ENCODE data around the gene HIVEP2. TPM values are rescaled to one million over a fixed set of nuclear protein-coding genes. Genes with fewer than 3 reads are reported as not detected.

The HIVEP2 gene
- total RNA-seq, 3 donors from 2014 or later (not counting 1 experiment from before 2014, with no cell fraction given): 14.6 to 21.6 (median 18.7) TPM

GRCh38 chr6:142946924-142947713 lies 2.1 kb upstream of the HIVEP2 start:
- Histone ChIP-seq H3K4me3 (ENCODE audit: low read length) (peak overlapping the region; percentile 93), H3K27ac (ENCODE audit: low read length) (peak overlapping the region; percentile 95), H3K4me1 (ENCODE audit: control insufficient read depth, insufficient read depth, low read length) (peaks cover 15% of the 10 kb centered on the region), H3K9me3 (ENCODE audit: control insufficient read depth, insufficient read depth, low read length) (no peaks in the 10 kb centered on the region), H3K27me3 (ENCODE audit: control insufficient read depth, insufficient read depth, low read length) (no peaks in the 10 kb centered on the region), H3K36me3 (ENCODE audit: control insufficient read depth, insufficient read depth, low read length) (no peaks in the 10 kb centered on the region)
- peak; percentile 89 to 92 for DNase-seq
- H3K9me3 Mint-ChIP-seq: no peaks in the 10 kb centered on the region
- peak overlapping the region; percentile 99 for H3K27ac Mint-ChIP-seq
- no peak for TF ChIP-seq CTCF (IDR thresholded peaks at IDR 0.05)
- no peaks in the 10 kb centered on the region for H3K27me3 Mint-ChIP-seq (ENCODE audit: low read depth in 2 of 2)
- no peaks in the 10 kb centered on the region for H3K36me3 Mint-ChIP-seq
- peak; percentile 54 to 76 (median 61) for ATAC-seq
- intact Hi-C loops (cut with micrococcal nuclease): loop anchor here (1.0 to 10.0 kb wide), 5 partner anchors 34 to 1408 kb away; no protein-coding TSS in a partner anchor
- H3K4me1 Mint-ChIP-seq: peaks cover 33 to 34% of the 10 kb centered on the region in 2 donors
- WGBS (ENCODE audit: insufficient coverage): under 1% methylated on average over 77 of the region's 77 CpGs
- peak overlapping the region; percentile 91 for H3K4me3 Mint-ChIP-seq

- Histone ChIP-seq H3K27ac (ENCODE audit: low read length) (peak overlapping the region; percentile 95), H3K9me3 (ENCODE audit: control insufficient read depth, insufficient read depth, low read length) (no peaks in the 10 kb centered on the region), H3K36me3 (ENCODE audit: control insufficient read depth, insufficient read depth, low read length) (no peaks in the 10 kb centered on the region), H3K4me1 (ENCODE audit: control insufficient read depth, insufficient read depth, low read length) (peaks cover 15% of the 10 kb centered on the region), H3K27me3 (ENCODE audit: control insufficient read depth, insufficient read depth, low read length) (no peaks in the 10 kb centered on the region), H3K4me3 (ENCODE audit: low read length) (peak overlapping the region; percentile 93)
- H3K4me3 Mint-ChIP-seq: peak overlapping the region; percentile 91
- ATAC-seq (peak; percentile 40 to 65 (median 52)), DNase-seq (peak; percentile 84 to 97)
- intact Hi-C loops (cut with micrococcal nuclease): loop anchor here (10.0 kb wide), 3 partner anchors 108 to 1408 kb away; no protein-coding TSS in a partner anchor
- no peaks in the 10 kb centered on the region for H3K9me3 Mint-ChIP-seq
- no peaks in the 10 kb centered on the region for H3K36me3 Mint-ChIP-seq
- H3K4me1 Mint-ChIP-seq: peaks cover 40 to 41% of the 10 kb centered on the region in 2 donors
- TF ChIP-seq CTCF (IDR thresholded peaks at IDR 0.05): no peak
- under 1% methylated on average over 61 of the region's 62 CpGs for WGBS (ENCODE audit: insufficient coverage)
- H3K27ac Mint-ChIP-seq: peak overlapping the region; percentile 99
- H3K27me3 Mint-ChIP-seq (ENCODE audit: low read depth in 2 of 2): no peaks in the 10 kb centered on the region
Observed at GRCh38 chr6:142946181-142946923, 1.4 kb upstream of the HIVEP2 start.

GRCh38 chr6:142945446-142946180 lies 637 bp upstream of the HIVEP2 start:
- peak overlapping the region; percentile 93 for H3K4me3 ChIP-seq (ENCODE audit: low read length)
- Mint-ChIP-seq H3K36me3 (no peaks in the 10 kb centered on the region), H3K27ac (peak overlapping the region; percentile 99), H3K4me3 (peak overlapping the region; percentile 98), H3K4me1 (peaks cover 40 to 46% of the 10 kb centered on the region in 2 donors), H3K27me3 (ENCODE audit: low read depth in 2 of 2) (no peaks in the 10 kb centered on the region), H3K9me3 (no peaks in the 10 kb centered on the region)
- under 1% methylated on average over 75 of the region's 75 CpGs for whole genome bisulfite sequencing (ENCODE audit: insufficient coverage)
- peaks cover 15% of the 10 kb centered on the region for H3K4me1 ChIP-seq (ENCODE audit: control insufficient read depth, insufficient read depth, low read length)
- ATAC-seq (peak; percentile 1 to 3 (median 2)), DNase-seq (peak; percentile 56 to 86)
- intact Hi-C loops (cut with micrococcal nuclease): loop anchor here (10.0 kb wide), 3 partner anchors 109 to 1409 kb away; no protein-coding TSS in a partner anchor
- H3K9me3 ChIP-seq (ENCODE audit: control insufficient read depth, insufficient read depth, low read length): no peaks in the 10 kb centered on the region
- no peaks in the 10 kb centered on the region for H3K36me3 ChIP-seq (ENCODE audit: control insufficient read depth, insufficient read depth, low read length)
- peak overlapping the region; percentile 95 for H3K27ac ChIP-seq (ENCODE audit: low read length)
- no peak for TF ChIP-seq CTCF (IDR thresholded peaks at IDR 0.05)
- H3K27me3 ChIP-seq (ENCODE audit: control insufficient read depth, insufficient read depth, low read length): no peaks in the 10 kb centered on the region

Data from natural killer cell (primary cell).